Esophagus mucosa (tissue), 1 donor: Measurements from ENCODE around the gene CLCN4. TPM values are rescaled to one million over a fixed set of nuclear protein-coding genes. Genes with fewer than 3 reads are reported as not detected.

ENCODE experiments used
- ATAC-seq: fragments of 200-7000 bp; cut with Tn5 transposase; one replicate; pipeline ENCODE4 v1.9.1; 2020
- total RNA-seq: library from RNA; stranded (reverse); gene quantifications from one replicate; pipeline ENCODE4 v1.2.4, GENCODE V29; 2023
- donor health status: DM: yes; HTN: yes; CAD: no.

CLCN4 gene
- total RNA-seq, 1 donor from 2014 or later: 0.84 TPM

DNA sequence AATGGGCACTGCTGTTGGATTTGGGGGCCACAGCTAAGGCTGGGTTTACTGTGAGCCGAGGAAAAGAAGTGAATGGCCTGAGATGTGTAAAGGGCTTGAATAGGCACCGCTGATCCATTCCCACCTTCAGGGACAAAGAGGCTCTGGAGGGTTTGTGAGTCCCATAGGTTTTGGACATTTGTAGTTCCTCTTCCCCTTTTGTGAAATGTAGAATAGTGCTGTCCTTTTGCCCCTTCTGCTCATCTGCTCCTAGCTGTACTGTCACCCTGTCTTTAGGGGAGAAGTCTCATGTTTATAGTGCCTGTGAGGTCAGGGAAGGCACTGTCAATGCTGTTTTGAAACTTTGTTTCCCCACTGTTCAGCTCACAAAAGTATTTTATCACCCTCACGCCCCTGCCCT is 26.4 kb upstream of the CLCN4 start:
- ATAC-seq: no peak

DNA sequence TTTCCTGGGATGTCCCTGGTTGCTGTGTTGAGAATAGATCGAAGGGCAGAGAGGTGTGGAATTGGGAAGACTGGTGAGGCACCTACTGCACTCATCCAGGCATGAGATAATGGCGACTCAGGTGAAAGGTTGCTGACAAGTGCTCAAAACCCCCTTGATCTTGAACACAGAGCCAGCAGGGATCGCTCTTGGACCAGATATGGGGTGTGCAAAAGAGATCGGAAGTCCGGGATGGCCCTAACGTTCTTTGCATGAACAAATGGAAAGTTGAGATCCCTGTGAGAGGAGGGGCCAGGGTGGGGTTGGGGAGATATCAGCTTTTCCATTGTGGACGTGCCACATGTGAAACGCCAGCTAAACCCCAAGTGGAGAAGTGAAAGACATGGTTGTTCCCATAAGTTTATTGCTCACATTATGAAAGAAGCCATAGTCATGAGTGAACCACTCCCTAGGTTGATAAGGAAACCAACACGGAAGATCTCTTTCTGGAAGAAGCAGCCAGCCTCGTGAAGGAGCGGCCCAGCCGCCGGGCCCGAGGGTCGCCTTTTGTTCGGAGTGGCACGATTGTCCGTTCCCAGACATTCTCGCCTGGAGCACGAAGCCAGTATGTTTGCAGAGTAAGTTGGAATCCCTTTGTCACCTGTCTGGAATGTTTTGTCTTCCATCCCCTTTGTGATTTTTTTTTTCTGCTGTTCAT is 22.6 kb upstream of the CLCN4 start:
- ATAC-seq: no peak

DNA sequence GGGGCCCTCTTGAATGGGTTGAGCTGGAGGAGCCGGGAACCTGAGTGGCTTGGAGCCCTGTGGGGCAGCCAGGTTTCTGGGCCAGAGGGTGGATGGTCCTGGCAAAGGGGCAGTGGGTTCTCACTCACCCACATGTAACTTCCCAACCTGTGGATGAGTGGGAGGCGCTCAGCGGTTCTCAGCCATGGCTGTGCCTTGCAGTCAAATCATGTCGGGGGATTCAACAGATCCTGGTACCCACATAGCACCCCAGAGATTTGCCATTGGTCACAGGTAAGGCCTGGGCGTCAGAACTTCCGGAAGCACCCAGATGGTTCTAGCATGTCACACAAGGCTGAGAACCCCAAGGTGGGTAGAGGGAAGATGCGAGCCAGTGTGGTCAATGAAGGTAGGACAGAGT is 21.9 kb upstream of the CLCN4 start:
- no peak for ATAC-seq

DNA sequence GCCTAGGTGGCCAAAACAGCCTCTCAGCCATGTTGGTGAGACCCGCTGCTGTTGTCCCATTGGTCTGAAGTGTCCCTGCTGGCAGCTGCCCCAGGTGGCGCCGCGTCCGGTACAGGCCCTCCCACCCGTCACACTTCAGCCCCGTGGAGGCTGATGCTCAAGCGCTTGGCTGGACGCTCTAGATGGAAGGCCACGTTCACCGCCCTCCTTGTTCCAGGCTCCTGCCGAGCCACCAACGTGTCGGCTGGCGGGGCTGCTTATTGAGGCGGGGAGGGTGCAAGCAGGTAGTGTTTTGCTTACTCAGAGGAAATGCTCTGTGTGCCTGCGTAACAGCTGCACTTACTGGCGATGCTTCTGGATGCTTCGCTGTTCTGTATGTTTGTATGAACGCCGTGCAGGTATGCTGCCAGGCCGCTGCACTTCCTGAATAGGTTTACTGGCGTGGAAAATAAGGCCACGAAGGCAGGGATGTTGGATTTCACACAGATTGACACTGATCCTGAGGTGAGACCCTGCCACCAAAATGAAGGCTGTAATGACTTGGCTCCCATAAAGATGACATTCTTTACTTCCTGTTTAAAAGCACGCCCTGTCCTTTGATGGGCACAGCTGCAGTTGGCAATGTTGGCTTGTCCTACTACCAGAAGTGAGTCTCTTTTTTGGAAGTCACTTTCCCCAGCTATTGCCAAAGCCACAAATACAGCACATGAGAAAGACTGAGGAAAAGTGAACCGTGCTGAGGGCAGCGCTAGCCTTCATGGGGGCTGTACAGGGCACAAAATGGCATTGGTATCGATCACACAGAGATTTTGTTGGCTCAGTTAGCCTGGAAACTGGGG is 21.0 kb upstream of the CLCN4 start:
- no peak for ATAC-seq

- ATAC-seq: no peak
Measured at GRCh38 chrX:10138726-10139125, 18.0 kb upstream of the CLCN4 start.

DNA sequence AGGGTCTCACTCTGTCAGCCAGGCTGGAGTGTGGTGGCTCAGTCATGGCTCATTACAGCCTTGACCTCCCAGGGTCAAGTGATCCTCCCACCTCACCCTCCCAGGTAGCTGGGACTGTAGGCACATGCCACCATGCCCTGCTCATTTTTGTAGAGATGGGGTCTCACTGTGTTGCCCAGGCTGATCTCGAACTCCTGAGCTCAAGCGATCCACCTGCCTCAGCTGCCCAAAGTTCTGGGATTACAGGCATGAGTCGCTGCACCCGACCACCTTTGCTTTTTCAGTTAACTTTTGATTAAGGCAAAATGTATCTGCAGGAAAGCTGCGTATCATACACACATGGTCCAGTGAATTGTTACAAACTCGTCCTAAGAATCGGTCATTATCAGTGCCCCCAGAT is 16.5 kb upstream of the CLCN4 start:
- ATAC-seq: no peak

- no peak for ATAC-seq
Measured at GRCh38 chrX:10142041-10142599, 14.7 kb upstream of the CLCN4 start.

- no peak for ATAC-seq
Measured at GRCh38 chrX:10143071-10143983, 13.4 kb upstream of the CLCN4 start.

DNA sequence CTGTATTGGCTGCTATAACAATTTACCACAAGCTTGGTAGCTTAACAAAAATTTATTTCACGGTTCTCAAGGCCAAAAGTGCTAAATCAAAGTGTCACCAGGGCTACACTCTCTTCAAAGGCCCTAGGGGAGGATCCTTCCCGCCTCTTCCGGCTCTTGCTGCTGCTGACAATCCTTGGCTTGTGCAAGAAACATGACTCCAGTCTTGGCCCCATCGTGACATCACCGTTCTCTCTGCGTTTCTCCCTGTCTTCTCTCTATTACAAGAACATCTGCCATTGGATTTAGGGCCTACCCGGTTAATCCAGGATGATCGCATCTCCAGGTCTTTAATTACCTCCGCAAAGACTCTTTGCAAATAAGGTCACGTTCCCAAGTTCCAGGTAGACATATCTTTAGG is 10.4 kb upstream of the CLCN4 start:
- no peak for ATAC-seq

DNA sequence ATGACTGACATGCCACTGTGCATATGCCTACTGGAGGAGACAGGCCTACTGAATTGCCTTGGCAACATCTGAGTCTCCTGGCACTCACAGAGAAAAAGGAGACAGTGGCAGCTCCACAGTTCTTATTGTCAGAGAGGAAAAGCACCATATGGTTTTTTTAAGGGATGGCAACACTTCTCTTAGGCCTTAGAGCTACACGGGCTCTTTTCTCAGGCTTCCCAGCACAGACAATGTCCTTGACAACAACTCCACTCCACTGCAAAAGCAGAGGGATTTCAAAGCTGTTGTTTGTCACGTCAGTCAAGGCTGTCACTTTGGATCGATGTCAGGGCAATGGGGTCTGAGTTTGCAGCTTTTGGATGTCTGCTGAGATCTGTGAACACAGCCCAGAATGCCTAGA is 4.7 kb upstream of the CLCN4 start:
- no peak for ATAC-seq

- no peak for ATAC-seq
Measured at GRCh38 chrX:10155137-10155536, 1.6 kb upstream of the CLCN4 start.

GRCh38 chrX:10157032-10157341 is 212 bp downstream of the CLCN4 start:
- ATAC-seq: no peak

GRCh38 chrX:10157543-10157942 is 768 bp downstream of the CLCN4 start:
- ATAC-seq: no peak

- ATAC-seq: peak; percentile 49
Measured at GRCh38 chrX:10158279-10159144, 1.7 kb downstream of the CLCN4 start.

GRCh38 chrX:10159145-10159468 is 2.3 kb downstream of the CLCN4 start:
- ATAC-seq: no peak

GRCh38 chrX:10160211-10160610 is 3.4 kb downstream of the CLCN4 start:
- no peak for ATAC-seq

GRCh38 chrX:10163031-10163430 is 6.3 kb downstream of the CLCN4 start:
- ATAC-seq: no peak

DNA sequence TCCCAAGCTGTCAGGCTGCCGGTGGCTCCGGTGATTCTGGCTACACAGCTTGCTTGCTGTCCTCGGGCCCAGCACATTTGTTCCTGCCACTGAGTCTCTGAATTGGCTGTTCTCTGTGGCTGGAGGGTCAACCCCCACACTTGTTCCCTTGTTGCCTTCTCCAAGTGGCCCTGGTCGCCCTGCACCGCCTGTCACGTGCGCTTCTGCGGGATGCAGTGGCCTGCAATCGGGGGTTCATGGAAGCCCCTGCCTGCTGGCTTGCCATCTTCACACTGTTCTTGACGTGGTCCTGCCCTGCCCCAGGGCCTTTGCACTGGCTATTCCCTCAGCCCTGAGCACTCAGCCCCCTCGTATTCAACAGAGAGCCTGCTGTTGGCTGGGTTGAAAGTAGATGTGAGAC is 8.1 kb downstream of the CLCN4 start:
- ATAC-seq: no peak

DNA sequence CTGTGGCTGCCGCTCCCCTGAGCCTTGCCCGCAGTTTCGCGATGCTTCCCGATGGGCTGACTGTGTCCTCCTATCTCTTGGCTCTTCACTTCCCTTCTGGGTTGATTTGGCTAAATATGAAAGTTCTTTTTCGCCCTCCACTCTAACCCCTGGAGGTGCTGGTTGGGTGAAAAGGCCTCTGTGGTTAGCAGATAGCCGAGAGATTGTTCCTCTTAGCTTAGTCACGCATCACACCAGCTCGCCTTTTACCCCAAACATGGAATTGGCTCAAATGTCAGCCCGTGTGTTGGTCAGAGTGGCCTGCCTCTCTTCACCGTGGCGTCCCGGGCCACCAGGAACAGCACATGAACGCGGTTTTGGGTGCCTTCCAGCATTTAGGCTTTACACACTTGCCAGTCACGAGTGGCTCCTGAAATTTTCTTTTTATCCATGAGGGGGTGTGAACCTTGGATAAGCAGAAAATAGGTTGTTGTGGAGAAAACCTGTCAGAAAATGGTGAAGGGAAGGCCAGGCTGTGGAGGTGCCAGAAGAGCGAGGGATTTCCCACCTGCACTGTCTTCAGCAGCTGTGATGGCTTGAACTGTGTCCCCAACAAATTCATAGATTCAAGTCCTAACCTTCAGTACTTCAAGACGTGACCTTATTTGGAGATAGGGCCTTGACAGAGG is 8.9 kb downstream of the CLCN4 start:
- no peak for ATAC-seq

- ATAC-seq: no peak
Measured at GRCh38 chrX:10166248-10166716, 9.5 kb downstream of the CLCN4 start.

GRCh38 chrX:10166731-10167151 is 10.0 kb downstream of the CLCN4 start:
- ATAC-seq: no peak
